Stomach (tissue), 4 donors: ENCODE measurements around the gene ZPR1.

ENCODE experiments used
- CTCF ChIP-seq, 7 experiments: fragments of 450-650 bp in 4 of 7; fragments of 200-600 bp in 3 of 7; sonication (generic) in 3 of 7; IDR thresholded peaks; one replicate each; pipeline ENCODE4 v1.5.1; 2016 to 2019; ENCODE audit warnings: antibody characterized with exemption in 7 of 7, control low read depth in 2 of 7, mild to moderate bottlenecking in 1 of 7
- EP300 ChIP-seq: sonication (generic); formaldehyde crosslinking; IDR thresholded peaks from one replicate; pipeline ENCODE4 v1.6.1; 2017; ENCODE audit warnings: antibody characterized with exemption
- POLR2A ChIP-seq, 4 donors: fragments of 450-650 bp; IDR thresholded peaks; one replicate each; pipeline ENCODE4 v1.6.1; 2016; ENCODE audit warnings: antibody characterized with exemption in 4 of 4, control low read depth in 2 of 4, mild to moderate bottlenecking in 1 of 4, moderate library complexity in 1 of 4
- POLR2AphosphoS5 ChIP-seq, 3 donors: sonication (generic); formaldehyde crosslinking; IDR thresholded peaks; one replicate each; pipeline ENCODE4 v1.6.1; 2016; ENCODE audit warnings: antibody characterized with exemption in 3 of 3

- TF ChIP-seq CTCF (IDR thresholded peaks at IDR 0.05), result no peak
- TF ChIP-seq EP300, result no peak
- no peak for TF ChIP-seq POLR2AphosphoS5 (IDR thresholded peaks at IDR 0.05)
- TF ChIP-seq POLR2A (IDR thresholded peaks at IDR 0.05), result no peak
These were observed 39.1 kb upstream of the ZPR1 start for GRCh38 chr11:116826751-116827431.
